NCI-H2081 treated with DMSO at 0.1 percent for 48 hours (cell line): ENCODE data around the gene CDC25B.
"Not testable (repeated sequence)": the region's sequence is repeated elsewhere in the genome, so short reads cannot be mapped to it uniquely, and the experiment has no call there.

ENCODE experiments used
- DNase-seq: peaks from one replicate; lab custom pipeline; 2025; lab: John Stamatoyannopoulos, UW

CDC25B gene

GRCh38 chr20:3829891-3830290, 33.8 kb downstream of the CDC25B start:
- not testable (repeated sequence) for DNase-seq

GRCh38 chr20:3836132-3836531, 40.0 kb downstream of the CDC25B start:
- no peak for DNase-seq

GRCh38 chr20:3839328-3839727, 43.2 kb downstream of the CDC25B start:
- no peak for DNase-seq

- not testable (repeated sequence) for DNase-seq
Measured at GRCh38 chr20:3840201-3840600, 44.1 kb downstream of the CDC25B start.

- no peak for DNase-seq
Measured at GRCh38 chr20:3842348-3842930, 46.3 kb downstream of the CDC25B start.

GRCh38 chr20:3843490-3843889, 47.4 kb downstream of the CDC25B start:
- DNase-seq = no peak

- DNase-seq = not testable (repeated sequence)
Measured at GRCh38 chr20:3843990-3844619, 48.0 kb downstream of the CDC25B start.

GRCh38 chr20:3846378-3846739, 50.2 kb downstream of the CDC25B start:
- no peak for DNase-seq

- DNase-seq = peak; percentile 14
Measured at GRCh38 chr20:3846740-3847428, 50.8 kb downstream of the CDC25B start, which contains the start of gene MAVS. TSS of gene MAVS (plus strand) at chr20:3846834. CDS start at chr20:3854625, 7,791 bp downstream.

GRCh38 chr20:3847429-3847940, 51.4 kb downstream of the CDC25B start:
- no peak for DNase-seq

- no peak for DNase-seq
Measured at GRCh38 chr20:3848565-3848964, 52.5 kb downstream of the CDC25B start.

- no peak for DNase-seq
Measured at GRCh38 chr20:3854462-3854871, 58.4 kb downstream of the CDC25B start.
